ENCODE data around the gene CLGN. TPM values are rescaled to one million over a fixed set of nuclear protein-coding genes. Genes with fewer than 3 reads are reported as not detected.
A peak's percentile ranks its signal among the peaks of the same experiment; 100 is the strongest.

Gene CLGN
- total and polyA plus RNA-seq, 10 of the 15 experiments (the other 5 are each of a cell fraction or from before 2014, with no cell fraction given), result 0.11 to 1.0 (median 0.62) TPM

DNA sequence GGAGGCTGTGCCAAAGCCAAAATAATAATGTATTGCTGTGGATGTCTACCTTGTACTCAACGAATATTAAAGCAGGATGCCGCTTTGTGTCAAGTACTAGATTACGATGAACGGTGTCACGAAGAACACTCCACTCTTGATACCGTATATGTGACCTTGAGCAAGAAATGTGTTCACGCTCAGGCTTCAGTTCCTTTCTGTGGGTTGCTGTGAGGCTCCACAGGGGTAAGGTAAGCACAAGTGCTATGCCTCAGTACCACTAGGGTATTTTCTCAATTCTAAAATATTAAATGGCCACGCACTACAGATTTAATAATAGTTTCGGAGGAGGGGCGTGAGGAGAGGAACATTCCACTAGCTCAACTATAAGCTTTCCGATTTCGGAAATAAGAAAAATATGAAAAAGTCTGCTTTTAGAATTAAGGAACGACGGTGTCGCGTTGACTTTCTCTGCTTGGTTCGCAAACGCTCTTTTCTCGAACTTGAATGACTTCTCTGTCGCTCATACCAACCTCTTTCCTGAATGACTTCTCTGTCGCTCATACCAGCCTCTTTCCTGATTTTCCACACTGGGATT is 54.6 kb downstream of the CLGN start (continued):
- peak; percentile 42 for TF ChIP-seq SMAD1 (IDR thresholded peaks at IDR 0.05; ENCODE audit: low read depth, partially characterized antibody)
- TF ChIP-seq, protein P1, sequence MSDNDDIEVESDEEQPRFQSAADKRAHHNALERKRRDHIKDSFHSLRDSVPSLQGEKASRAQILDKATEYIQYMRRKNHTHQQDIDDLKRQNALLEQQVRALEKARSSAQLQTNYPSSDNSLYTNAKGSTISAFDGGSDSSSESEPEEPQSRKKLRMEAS (IDR thresholded peaks at IDR 0.05; ENCODE audit: low read depth, low read length), result no peak
- no peak for TF ChIP-seq SP1 (IDR thresholded peaks at IDR 0.05; ENCODE audit: low read depth, low read length)
- no peak for TF ChIP-seq TARDBP (IDR thresholded peaks at IDR 0.05; ENCODE audit: borderline replicate concordance)
- TF ChIP-seq POLR2A (IDR thresholded peaks at IDR 0.05; ENCODE audit: low read depth, low read length), result no peak
- no peak for TF ChIP-seq DPF2 (IDR thresholded peaks at IDR 0.05)
- TF ChIP-seq SMAD5 (IDR thresholded peaks at IDR 0.05; ENCODE audit: low read depth), result no peak
- TF ChIP-seq, protein P2, sequence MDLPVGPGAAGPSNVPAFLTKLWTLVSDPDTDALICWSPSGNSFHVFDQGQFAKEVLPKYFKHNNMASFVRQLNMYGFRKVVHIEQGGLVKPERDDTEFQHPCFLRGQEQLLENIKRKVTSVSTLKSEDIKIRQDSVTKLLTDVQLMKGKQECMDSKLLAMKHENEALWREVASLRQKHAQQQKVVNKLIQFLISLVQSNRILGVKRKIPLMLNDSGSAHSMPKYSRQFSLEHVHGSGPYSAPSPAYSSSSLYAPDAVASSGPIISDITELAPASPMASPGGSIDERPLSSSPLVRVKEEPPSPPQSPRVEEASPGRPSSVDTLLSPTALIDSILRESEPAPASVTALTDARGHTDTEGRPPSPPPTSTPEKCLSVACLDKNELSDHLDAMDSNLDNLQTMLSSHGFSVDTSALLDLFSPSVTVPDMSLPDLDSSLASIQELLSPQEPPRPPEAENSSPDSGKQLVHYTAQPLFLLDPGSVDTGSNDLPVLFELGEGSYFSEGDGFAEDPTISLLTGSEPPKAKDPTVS (IDR thresholded peaks at IDR 0.05; ENCODE audit: low read depth, low read length), result no peak
- no peak for TF ChIP-seq TAF1 (IDR thresholded peaks at IDR 0.05; ENCODE audit: borderline replicate concordance, low read depth, low read length)
- TF ChIP-seq BACH1 (IDR thresholded peaks at IDR 0.05; ENCODE audit: borderline replicate concordance), result no peak
- no peak for TF ChIP-seq STAT1 (conservative IDR thresholded peaks at IDR 0.05)
- TF ChIP-seq GABPA (IDR thresholded peaks at IDR 0.05; ENCODE audit: low read depth), result no peak
- TF ChIP-seq, protein P3, sequence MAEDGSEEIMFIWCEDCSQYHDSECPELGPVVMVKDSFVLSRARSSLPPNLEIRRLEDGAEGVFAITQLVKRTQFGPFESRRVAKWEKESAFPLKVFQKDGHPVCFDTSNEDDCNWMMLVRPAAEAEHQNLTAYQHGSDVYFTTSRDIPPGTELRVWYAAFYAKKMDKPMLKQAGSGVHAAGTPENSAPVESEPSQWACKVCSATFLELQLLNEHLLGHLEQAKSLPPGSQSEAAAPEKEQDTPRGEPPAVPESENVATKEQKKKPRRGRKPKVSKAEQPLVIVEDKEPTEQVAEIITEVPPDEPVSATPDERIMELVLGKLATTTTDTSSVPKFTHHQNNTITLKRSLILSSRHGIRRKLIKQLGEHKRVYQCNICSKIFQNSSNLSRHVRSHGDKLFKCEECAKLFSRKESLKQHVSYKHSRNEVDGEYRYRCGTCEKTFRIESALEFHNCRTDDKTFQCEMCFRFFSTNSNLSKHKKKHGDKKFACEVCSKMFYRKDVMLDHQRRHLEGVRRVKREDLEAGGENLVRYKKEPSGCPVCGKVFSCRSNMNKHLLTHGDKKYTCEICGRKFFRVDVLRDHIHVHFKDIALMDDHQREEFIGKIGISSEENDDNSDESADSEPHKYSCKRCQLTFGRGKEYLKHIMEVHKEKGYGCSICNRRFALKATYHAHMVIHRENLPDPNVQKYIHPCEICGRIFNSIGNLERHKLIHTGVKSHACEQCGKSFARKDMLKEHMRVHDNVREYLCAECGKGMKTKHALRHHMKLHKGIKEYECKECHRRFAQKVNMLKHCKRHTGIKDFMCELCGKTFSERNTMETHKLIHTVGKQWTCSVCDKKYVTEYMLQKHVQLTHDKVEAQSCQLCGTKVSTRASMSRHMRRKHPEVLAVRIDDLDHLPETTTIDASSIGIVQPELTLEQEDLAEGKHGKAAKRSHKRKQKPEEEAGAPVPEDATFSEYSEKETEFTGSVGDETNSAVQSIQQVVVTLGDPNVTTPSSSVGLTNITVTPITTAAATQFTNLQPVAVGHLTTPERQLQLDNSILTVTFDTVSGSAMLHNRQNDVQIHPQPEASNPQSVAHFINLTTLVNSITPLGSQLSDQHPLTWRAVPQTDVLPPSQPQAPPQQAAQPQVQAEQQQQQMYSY (CRISPR knock-in tag; IDR thresholded peaks at IDR 0.05), result no peak
- TF ChIP-seq, protein P4, sequence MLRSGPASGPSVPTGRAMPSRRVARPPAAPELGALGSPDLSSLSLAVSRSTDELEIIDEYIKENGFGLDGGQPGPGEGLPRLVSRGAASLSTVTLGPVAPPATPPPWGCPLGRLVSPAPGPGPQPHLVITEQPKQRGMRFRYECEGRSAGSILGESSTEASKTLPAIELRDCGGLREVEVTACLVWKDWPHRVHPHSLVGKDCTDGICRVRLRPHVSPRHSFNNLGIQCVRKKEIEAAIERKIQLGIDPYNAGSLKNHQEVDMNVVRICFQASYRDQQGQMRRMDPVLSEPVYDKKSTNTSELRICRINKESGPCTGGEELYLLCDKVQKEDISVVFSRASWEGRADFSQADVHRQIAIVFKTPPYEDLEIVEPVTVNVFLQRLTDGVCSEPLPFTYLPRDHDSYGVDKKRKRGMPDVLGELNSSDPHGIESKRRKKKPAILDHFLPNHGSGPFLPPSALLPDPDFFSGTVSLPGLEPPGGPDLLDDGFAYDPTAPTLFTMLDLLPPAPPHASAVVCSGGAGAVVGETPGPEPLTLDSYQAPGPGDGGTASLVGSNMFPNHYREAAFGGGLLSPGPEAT (IDR thresholded peaks at IDR 0.05; ENCODE audit: low read depth), result peak; percentile 55
- TF ChIP-seq, protein P5, sequence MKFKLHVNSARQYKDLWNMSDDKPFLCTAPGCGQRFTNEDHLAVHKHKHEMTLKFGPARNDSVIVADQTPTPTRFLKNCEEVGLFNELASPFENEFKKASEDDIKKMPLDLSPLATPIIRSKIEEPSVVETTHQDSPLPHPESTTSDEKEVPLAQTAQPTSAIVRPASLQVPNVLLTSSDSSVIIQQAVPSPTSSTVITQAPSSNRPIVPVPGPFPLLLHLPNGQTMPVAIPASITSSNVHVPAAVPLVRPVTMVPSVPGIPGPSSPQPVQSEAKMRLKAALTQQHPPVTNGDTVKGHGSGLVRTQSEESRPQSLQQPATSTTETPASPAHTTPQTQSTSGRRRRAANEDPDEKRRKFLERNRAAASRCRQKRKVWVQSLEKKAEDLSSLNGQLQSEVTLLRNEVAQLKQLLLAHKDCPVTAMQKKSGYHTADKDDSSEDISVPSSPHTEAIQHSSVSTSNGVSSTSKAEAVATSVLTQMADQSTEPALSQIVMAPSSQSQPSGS (IDR thresholded peaks at IDR 0.05; ENCODE audit: low read length), result peak; percentile 59; the same call in 1 of the 2 replicates
- TF ChIP-seq IKZF2 (IDR thresholded peaks at IDR 0.05), result peak in 1 of 2 experiments; percentile 54; a peak in 1 of 4 replicates
- TF ChIP-seq MTA2 (IDR thresholded peaks at IDR 0.05; ENCODE audit: low read depth), result no peak
- TF ChIP-seq, protein P6, sequence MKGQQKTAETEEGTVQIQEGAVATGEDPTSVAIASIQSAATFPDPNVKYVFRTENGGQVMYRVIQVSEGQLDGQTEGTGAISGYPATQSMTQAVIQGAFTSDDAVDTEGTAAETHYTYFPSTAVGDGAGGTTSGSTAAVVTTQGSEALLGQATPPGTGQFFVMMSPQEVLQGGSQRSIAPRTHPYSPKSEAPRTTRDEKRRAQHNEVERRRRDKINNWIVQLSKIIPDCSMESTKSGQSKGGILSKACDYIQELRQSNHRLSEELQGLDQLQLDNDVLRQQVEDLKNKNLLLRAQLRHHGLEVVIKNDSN (IDR thresholded peaks at IDR 0.05; ENCODE audit: borderline replicate concordance, extremely low read length, insufficient read depth, low read depth, low read length), result no peak
- no peak for TF ChIP-seq CHD2 (IDR thresholded peaks at IDR 0.05; ENCODE audit: borderline replicate concordance, low read depth, low read length)
- TF ChIP-seq IKZF1 (conservative IDR thresholded peaks at IDR 0.05), result no peak
- no peak for TF ChIP-seq SIX5 (IDR thresholded peaks at IDR 0.05; ENCODE audit: low read depth, low read length, severe bottlenecking)
- TF ChIP-seq ZBED1 (IDR thresholded peaks at IDR 0.05; ENCODE audit: borderline replicate concordance), result no peak
- no peak for TF ChIP-seq RFX5 (IDR thresholded peaks at IDR 0.05; ENCODE audit: low read depth, low read length)
- no peak for TF ChIP-seq NR2C1 (IDR thresholded peaks at IDR 0.05)
